ENCODE data around the gene SCN1A. TPM values are rescaled to one million over a fixed set of nuclear protein-coding genes. Genes with fewer than 3 reads are reported as not detected.

SCN1A gene
- total and polyA plus RNA-seq, 2 of the 4 experiments (the other 2 are of a cell fraction), result under 0.01 TPM; not detected in 1

DNA sequence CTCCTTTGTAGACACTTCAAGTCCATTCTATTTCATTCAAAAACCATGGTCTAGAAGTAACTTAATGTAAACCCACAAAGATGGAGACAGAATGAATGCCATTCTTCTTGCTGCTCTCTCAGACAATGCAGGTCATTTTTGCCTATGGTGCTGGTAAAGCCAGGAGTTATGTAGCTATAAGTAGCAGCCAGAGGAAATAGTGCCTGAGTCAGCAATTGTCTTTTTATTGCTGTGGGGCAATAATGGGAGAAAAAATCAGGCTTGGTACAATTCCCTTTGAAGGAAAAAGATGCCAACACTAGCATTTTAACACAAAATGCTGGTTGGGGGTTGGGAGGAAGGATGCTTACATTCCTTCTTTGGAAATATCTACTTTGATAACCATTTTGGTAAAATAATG is 43.5 kb downstream of the SCN1A start:
- no peak overlapping the region for H3K9ac ChIP-seq (ENCODE audit: low read depth, low read length)
- H4K20me1 ChIP-seq (ENCODE audit: insufficient read depth, low read length), result no peaks in the 10 kb centered on the region
- in situ Hi-C loops (cut with MboI; ENCODE audit: low sequenced_read_pairs) (no loop called here), dilution Hi-C loops (cut with HindIII; ENCODE audit: low sequenced_read_pairs, unreplicated experiment) (no loop called here), intact Hi-C loops (cut with micrococcal nuclease) (no loop called here)
- no peak overlapping the region for H2AK9ac ChIP-seq (replicated peaks; ENCODE audit: low read depth, low read length, poor library complexity)
- H2BK20ac ChIP-seq (ENCODE audit: low read depth, low read length), result no peak overlapping the region
- TF ChIP-seq NFE2L2 (IDR thresholded peaks at IDR 0.05; ENCODE audit: low read depth, low read length) (no peak), RFX5 (IDR thresholded peaks at IDR 0.05; ENCODE audit: low read depth, low read length) (no peak), MAFK (IDR thresholded peaks at IDR 0.05; ENCODE audit: low read depth, low read length) (peak; percentile 82)
- H4K5ac ChIP-seq (ENCODE audit: low read depth, low read length), result no peak overlapping the region
- no peak overlapping the region for H3K18ac ChIP-seq (ENCODE audit: low read depth, low read length)
- no peak for DNase-seq
- H3K9me3 ChIP-seq (ENCODE audit: control insufficient read depth, insufficient read depth, low read length), result no peaks in the 10 kb centered on the region
- no peaks in the 10 kb centered on the region for H3K36me3 ChIP-seq (ENCODE audit: control insufficient read depth, insufficient read depth, low read length)
- H2AFZ ChIP-seq (replicated peaks; ENCODE audit: low read length, poor library complexity), result no peak overlapping the region
- H4K8ac ChIP-seq (ENCODE audit: low read depth in 2 of 2, low read length in 2 of 2), result no peak overlapping the region
- H3K79me1 ChIP-seq (ENCODE audit: low read depth in 1 of 2, low read length in 2 of 2), result no peaks in the 10 kb centered on the region
- no peak overlapping the region for H2BK5ac ChIP-seq (ENCODE audit: low read depth, low read length, poor library complexity, severe bottlenecking)
- H3K56ac ChIP-seq (ENCODE audit: extremely low read depth, insufficient read depth, low read length), result no peak overlapping the region
- no peak for ATAC-seq (ENCODE audit: low read depth)
- no peak overlapping the region for H3K14ac ChIP-seq (replicated peaks; ENCODE audit: low read depth, low read length)
- no peak overlapping the region for H3K4ac ChIP-seq (ENCODE audit: low read depth, low read length)
- no peaks in the 10 kb centered on the region for H3K27me3 ChIP-seq (ENCODE audit: control insufficient read depth, insufficient read depth, low read length)
- H3K9me1 ChIP-seq (ENCODE audit: insufficient read depth, low read length), result no peaks in the 10 kb centered on the region
- H3K4me2 ChIP-seq (ENCODE audit: low read depth, low read length), result no peak overlapping the region
- peaks cover 2% of the 10 kb centered on the region; the same call in 1 of the 2 replicates for H3K4me1 ChIP-seq (ENCODE audit: control insufficient read depth, insufficient read depth, low read length)
- no TSS peak for BruUV-seq (replicated peaks)
- no peak overlapping the region for H4K91ac ChIP-seq (ENCODE audit: insufficient read depth, low read depth, low read length)
- no peak overlapping the region for H3K23ac ChIP-seq (ENCODE audit: low read depth, low read length)
- H2BK15ac ChIP-seq (ENCODE audit: low read depth, low read length), result no peak overlapping the region
- ChIA-PET POLR2A (ENCODE audit: unreplicated experiment) (no interaction called here), CTCF (interaction anchor here (1.4 kb wide), 1 partner anchor 27 kb away, joined by 3 read pairs; no protein-coding TSS in a partner anchor)
- H2AK5ac ChIP-seq (ENCODE audit: low read depth, low read length), result no peak overlapping the region
- H3K27ac ChIP-seq (ENCODE audit: insufficient read depth, low read length), result no peak overlapping the region
- H3K4me3 ChIP-seq (ENCODE audit: insufficient read depth, low read depth, low read length), result no peak overlapping the region
- no peak overlapping the region for H2BK120ac ChIP-seq (ENCODE audit: low read depth, low read length)
